MM.1S (cell line): ENCODE measurements around the gene BCAR3.

Experiments used
- EZH2 ChIP-seq: fragments of 300-600 bp; sonication (generic); optimal IDR thresholded peaks from 2 replicates; pipeline ENCODE3; 2017; ENCODE audit warnings: low read depth, mild to moderate bottlenecking, antibody characterized with exemption, low read length, mixed read lengths
- EZH2phosphoT487 ChIP-seq: fragments of 300-600 bp; sonication (generic); IDR thresholded peaks from 2 replicates; pipeline ENCODE4 v1.6.1; 2018; ENCODE audit warnings: antibody characterized with exemption, low read length

DNA sequence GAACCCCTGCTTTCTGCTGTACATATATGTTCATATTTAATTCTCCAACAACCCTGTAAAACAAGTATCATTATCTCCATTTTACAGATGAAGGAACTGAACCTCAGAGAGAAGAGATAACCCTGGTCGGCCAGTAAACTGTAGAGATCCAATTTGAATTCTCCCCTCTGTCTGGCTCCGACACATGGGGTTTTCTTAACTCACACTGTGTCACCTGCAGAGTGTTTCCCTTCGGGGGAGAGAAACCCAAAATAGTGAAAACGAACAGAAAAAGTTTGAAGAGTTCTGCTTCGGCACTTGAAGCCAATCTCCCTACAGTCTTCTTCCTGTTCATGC lies 17.4 kb upstream of the BCAR3 start:
- TF ChIP-seq EZH2 (no peak), EZH2phosphoT487 (no peak)
